Brain microvascular endothelial cell (primary cell): ENCODE measurements around the gene EFNA5.

Experiments used
- DNase-seq: peaks from one replicate; pipeline ENCODE4 v3.0.0-alpha.2; 2020
- H3K27ac ChIP-seq: fragments of 250-450 bp; sonication (Bioruptor Pico); 2 replicates; pipeline ENCODE4 v1.5.1; 2020; ENCODE audit warnings: mild to moderate bottlenecking, moderate library complexity
- H3K27me3 ChIP-seq: fragments of 250-450 bp; sonication (Bioruptor Pico); replicated peaks from 2 replicates; pipeline ENCODE4 v1.5.1; 2020; ENCODE audit warnings: mild to moderate bottlenecking
- H3K36me3 ChIP-seq: fragments of 250-450 bp; sonication (Bioruptor Pico); replicated peaks from 2 replicates; pipeline ENCODE4 v1.5.1; 2020; ENCODE audit warnings: mild to moderate bottlenecking
- H3K4me3 ChIP-seq: 2 replicates; pipeline ENCODE4 v1.5.1; 2011; ENCODE audit warnings: low read depth, mild to moderate bottlenecking, control low read depth, low read length, moderate library complexity
- CTCF ChIP-seq: IDR thresholded peaks from 2 replicates; pipeline ENCODE4 v1.5.1; 2011; ENCODE audit warnings: low read depth, mild to moderate bottlenecking, moderate library complexity, low read length, control low read depth, inconsistent platforms; ENCODE audit errors: missing control alignments
- in situ Hi-C: cut with HindIII; loops from 2 replicates; pipeline ENCODE4 v1.10.0; 2017; ENCODE audit warnings: low sequenced_read_pairs, low pct_ligation_motif_present

Gene EFNA5

GRCh38 chr5:107425541-107426031 lies 245.2 kb downstream of the EFNA5 start:
- no peak for TF ChIP-seq CTCF
- Histone ChIP-seq H3K27me3 (no peaks in the 10 kb centered on the region), H3K27ac (peak overlapping the region; percentile 67), H3K4me3 (no peak overlapping the region), H3K36me3 (no peaks in the 10 kb centered on the region)
- DNase-seq: peak; percentile 78
- in situ Hi-C loops: no loop called here

- no peak overlapping the region for H3K4me3 ChIP-seq
- in situ Hi-C loops: no loop called here
- no peaks in the 10 kb centered on the region for H3K27me3 ChIP-seq
- H3K36me3 ChIP-seq: no peaks in the 10 kb centered on the region
- H3K27ac ChIP-seq: peak overlapping the region; percentile 67
- TF ChIP-seq CTCF: no peak
- no peak for DNase-seq
Observed at GRCh38 chr5:107424491-107424890, 246.2 kb downstream of the EFNA5 start.

- no peak for TF ChIP-seq CTCF
- in situ Hi-C loops: no loop called here
- Histone ChIP-seq H3K4me3 (no peak overlapping the region), H3K27ac (no peak overlapping the region), H3K36me3 (no peaks in the 10 kb centered on the region), H3K27me3 (no peaks in the 10 kb centered on the region)
- DNase-seq: no peak
Observed at GRCh38 chr5:107422494-107422893, 248.2 kb downstream of the EFNA5 start.

- in situ Hi-C loops: no loop called here
- Histone ChIP-seq H3K4me3 (no peak overlapping the region), H3K36me3 (no peaks in the 10 kb centered on the region), H3K27ac (no peak overlapping the region), H3K27me3 (no peaks in the 10 kb centered on the region)
- DNase-seq: no peak
- TF ChIP-seq CTCF: no peak
Observed at GRCh38 chr5:107419498-107419897, 251.2 kb downstream of the EFNA5 start.

GRCh38 chr5:107418902-107419301 lies 251.8 kb downstream of the EFNA5 start:
- in situ Hi-C loops: no loop called here
- H3K27ac ChIP-seq: no peak overlapping the region
- no peaks in the 10 kb centered on the region for H3K27me3 ChIP-seq
- TF ChIP-seq CTCF: no peak
- H3K36me3 ChIP-seq: no peaks in the 10 kb centered on the region
- H3K4me3 ChIP-seq: no peak overlapping the region
- no peak for DNase-seq

- Histone ChIP-seq H3K27me3 (no peaks in the 10 kb centered on the region), H3K36me3 (no peaks in the 10 kb centered on the region), H3K4me3 (no peak overlapping the region), H3K27ac (no peak overlapping the region)
- in situ Hi-C loops: no loop called here
- no peak for DNase-seq
- TF ChIP-seq CTCF: no peak
Observed at GRCh38 chr5:107418071-107418470, 252.7 kb downstream of the EFNA5 start.
